GM10847 (cell line): Measurements from ENCODE around the gene LGR6.

Experiments used
- POLR2A ChIP-seq: IDR thresholded peaks from 2 replicates; pipeline ENCODE4 v1.6.1; 2011; ENCODE audit not compliant: insufficient read length; ENCODE audit errors: extremely low read depth

The LGR6 gene

GRCh38 chr1:202357506-202357905 lies 163.9 kb downstream of the LGR6 start:
- TF ChIP-seq POLR2A: no peak

GRCh38 chr1:202361224-202361623 lies 167.6 kb downstream of the LGR6 start:
- no peak for TF ChIP-seq POLR2A

- no peak for TF ChIP-seq POLR2A
Measured at GRCh38 chr1:202361701-202362100, 168.1 kb downstream of the LGR6 start.

GRCh38 chr1:202362212-202362611 lies 168.6 kb downstream of the LGR6 start:
- TF ChIP-seq POLR2A: no peak

- TF ChIP-seq POLR2A: no peak
Measured at GRCh38 chr1:202365092-202365815, 171.7 kb downstream of the LGR6 start.

GRCh38 chr1:202367271-202367670 lies 173.7 kb downstream of the LGR6 start:
- TF ChIP-seq POLR2A: no peak
